Measurements from ENCODE around the gene C1orf198. TPM values are rescaled to one million over a fixed set of nuclear protein-coding genes. Genes with fewer than 3 reads are reported as not detected.

Gene C1orf198
- total RNA-seq, 1 experiment from 2014 or later = 22.9 TPM

GRCh38 chr1:230878591-230878990, 10.3 kb upstream of the C1orf198 start:
- H4K20me1 ChIP-seq (ENCODE audit: insufficient read depth) = no peaks in the 10 kb centered on the region
- TF ChIP-seq CEBPB (IDR thresholded peaks at IDR 0.05; ENCODE audit: low read depth) = no peak
- no peak for TF ChIP-seq EZH2phosphoT487 (IDR thresholded peaks at IDR 0.05; ENCODE audit: borderline replicate concordance)
- no peak for TF ChIP-seq ELF1 (IDR thresholded peaks at IDR 0.05; ENCODE audit: borderline replicate concordance, low read depth)
- TF ChIP-seq ATF3 (IDR thresholded peaks at IDR 0.05) = no peak
- TF ChIP-seq SRF (IDR thresholded peaks at IDR 0.05; ENCODE audit: low read depth) = no peak
- no peak for TF ChIP-seq ZNF274 (IDR thresholded peaks at IDR 0.05; ENCODE audit: low read depth, low read length)
- TF ChIP-seq TCF7L2 (IDR thresholded peaks at IDR 0.05; ENCODE audit: borderline replicate concordance, extremely low read depth, insufficient read depth, insufficient read length) = no peak
- TF ChIP-seq REST (IDR thresholded peaks at IDR 0.05; ENCODE audit: low read depth) = no peak
- no peak for TF ChIP-seq ZBTB33 (IDR thresholded peaks at IDR 0.05; ENCODE audit: extremely low read depth, insufficient replicate concordance, low read length)
- TF ChIP-seq FOSL1 (IDR thresholded peaks at IDR 0.05; ENCODE audit: low read depth) = no peak
- no peak for TF ChIP-seq CBX3 (IDR thresholded peaks at IDR 0.05; ENCODE audit: low read depth)
- no peak for TF ChIP-seq EZH2 (IDR thresholded peaks at IDR 0.05)
- TF ChIP-seq ZFX (IDR thresholded peaks at IDR 0.05) = no peak
- no peak for TF ChIP-seq MAX (IDR thresholded peaks at IDR 0.05)
- no peak for TF ChIP-seq JUND (IDR thresholded peaks at IDR 0.05)
- no peak for TF ChIP-seq RAD21 (IDR thresholded peaks at IDR 0.05; ENCODE audit: low read depth)
- TF ChIP-seq YY1 (IDR thresholded peaks at IDR 0.05; ENCODE audit: extremely low read depth, insufficient replicate concordance, low read depth, low read length) = no peak
- ChIA-PET RAD21 (ENCODE audit: low non-redundant PET in 1 of 2, low total read pairs in 2 of 2, uncharacterized antibody in 2 of 2, unreplicated experiment in 2 of 2) (no interaction called here), POLR2A (no interaction called here), CTCF (no interaction called here)
- intact Hi-C loops (cut with micrococcal nuclease) = no loop called here
- no peak overlapping the region for H3K4me3 ChIP-seq (replicated peaks in 1 of 2; ENCODE audit: low read depth in 1 of 2, low read length in 2 of 2)
- H3K27ac ChIP-seq (ENCODE audit: low read depth, low read length) = no peak overlapping the region
- no peak overlapping the region for H3K4me2 ChIP-seq (ENCODE audit: low read length)
- H3K9me2 ChIP-seq (ENCODE audit: insufficient read depth) = no peaks in the 10 kb centered on the region
- H2AFZ ChIP-seq (ENCODE audit: low read depth, low read length, poor library complexity, severe bottlenecking) = no peak overlapping the region
- H3K9ac ChIP-seq (ENCODE audit: low read length) = no peak overlapping the region
- H3K9me3 ChIP-seq (ENCODE audit: control insufficient read depth in 1 of 2, insufficient read depth in 1 of 2, low read depth in 1 of 2, low read length in 2 of 2) = no peaks in the 10 kb centered on the region
- DNase-seq (ENCODE audit: low read depth, low spot score) (no peak), ATAC-seq (no peak)
- BruUV-seq (replicated peaks) = no TSS peak
- peaks cover 7 to 22% of the 10 kb centered on the region in 2 experiments; a peak in 3 of 4 replicates for H3K4me1 ChIP-seq (ENCODE audit: control insufficient read depth in 1 of 2, insufficient read depth in 2 of 2, low read length in 2 of 2)
- H3K27me3 ChIP-seq (ENCODE audit: insufficient read depth, low read length) = peaks cover 5% of the 10 kb centered on the region; the same call in 1 of the 2 replicates
- H3K79me2 ChIP-seq (ENCODE audit: insufficient read depth, low read length) = no peaks in the 10 kb centered on the region
- no peaks in the 10 kb centered on the region for H3K36me3 ChIP-seq (ENCODE audit: control insufficient read depth in 1 of 2, insufficient read depth in 2 of 2, low read length in 2 of 2)

Data from HCT116 (cell line).